ENCODE measurements around the gene PAX2.

The PAX2 gene

GRCh38 chr10:100805543-100806355, 60.4 kb downstream of the PAX2 start:
- TF ChIP-seq CTCF (IDR thresholded peaks at IDR 0.05): no peak
- Histone ChIP-seq H3K4me3 (no peak overlapping the region), H3K27ac (no peak overlapping the region)
- no peak for DNase-seq (ENCODE audit: low spot score)

GRCh38 chr10:100806356-100806645, 60.9 kb downstream of the PAX2 start:
- no peak for DNase-seq (ENCODE audit: low spot score)

GRCh38 chr10:100807241-100807951, 62.0 kb downstream of the PAX2 start:
- no peak for TF ChIP-seq CTCF (IDR thresholded peaks at IDR 0.05)
- no peak for DNase-seq (ENCODE audit: low spot score)
- Histone ChIP-seq H3K4me3 (no peak overlapping the region), H3K27ac (no peak overlapping the region)

More at GRCh38 chr10:100806356-100806645, 60.9 kb downstream of the PAX2 start:
- no peak for TF ChIP-seq CTCF (IDR thresholded peaks at IDR 0.05)
- no peak overlapping the region for H3K27ac ChIP-seq
- no peak overlapping the region for H3K4me3 ChIP-seq

- TF ChIP-seq CTCF (IDR thresholded peaks at IDR 0.05): no peak
- H3K4me3 ChIP-seq: no peak overlapping the region
- no peak overlapping the region for H3K27ac ChIP-seq
- DNase-seq (ENCODE audit: low spot score): no peak
Measured at GRCh38 chr10:100808876-100809275, 63.5 kb downstream of the PAX2 start.

- no peak for DNase-seq (ENCODE audit: low spot score)
- TF ChIP-seq CTCF (IDR thresholded peaks at IDR 0.05): no peak
- H3K27ac ChIP-seq: no peak overlapping the region
- no peak overlapping the region for H3K4me3 ChIP-seq
Measured at GRCh38 chr10:100810091-100810834, 64.9 kb downstream of the PAX2 start.

GRCh38 chr10:100810835-100811116, 65.4 kb downstream of the PAX2 start:
- no peak overlapping the region for H3K4me3 ChIP-seq
- DNase-seq (ENCODE audit: low spot score): no peak
- TF ChIP-seq CTCF (IDR thresholded peaks at IDR 0.05): no peak
- H3K27ac ChIP-seq: no peak overlapping the region
